ENCODE results near the gene CDK6. TPM values are rescaled to one million over a fixed set of nuclear protein-coding genes. Genes with fewer than 3 reads are reported as not detected.
A peak's percentile ranks its signal among the peaks of the same experiment; 100 is the strongest.

CDK6 gene
- total RNA-seq, 1 donor from 2014 or later = 37.0 TPM

DNA sequence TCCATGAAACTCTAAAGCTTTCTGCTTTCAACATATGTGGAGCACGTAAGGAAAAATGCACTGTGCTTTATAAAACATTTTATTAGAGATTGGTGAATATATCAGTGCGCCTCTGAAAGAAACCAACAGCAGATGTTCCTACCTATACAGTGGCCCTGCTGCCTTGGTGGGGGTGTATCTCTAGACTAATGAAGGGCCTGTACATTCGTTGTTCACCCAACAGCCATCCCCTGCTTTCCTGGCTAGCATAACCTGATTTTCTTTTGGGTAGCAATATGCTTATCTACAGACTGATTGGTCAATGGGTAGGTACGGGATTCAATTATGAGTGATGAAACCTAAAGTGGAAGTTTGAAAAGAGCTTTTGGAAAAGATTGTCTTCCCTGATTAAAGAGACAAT is 126.5 kb downstream of the CDK6 start:
- DNase-seq (ENCODE audit: low read depth in 2 of 2) = no peak

DNA sequence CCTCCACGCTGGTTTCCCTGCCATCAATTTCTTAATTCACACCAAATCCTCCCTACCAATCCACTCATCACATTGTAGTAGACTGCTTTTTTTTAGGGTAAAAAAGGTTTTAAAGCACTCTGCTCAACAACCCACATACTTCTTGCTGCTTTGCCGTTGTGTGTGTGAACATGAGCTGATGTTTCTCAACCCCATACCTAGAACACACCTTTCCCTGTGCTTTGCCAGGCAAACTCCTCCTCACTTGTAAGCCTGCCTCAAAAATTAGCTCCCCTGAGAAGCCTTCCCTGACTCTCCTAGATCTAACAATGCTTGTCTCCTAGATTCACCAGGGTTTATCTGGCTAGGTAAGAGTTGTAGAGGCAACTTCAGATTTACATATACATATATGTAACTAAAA is 127.2 kb downstream of the CDK6 start:
- DNase-seq (ENCODE audit: low read depth in 2 of 2) = no peak

- DNase-seq (ENCODE audit: low read depth in 2 of 2) = no peak
Observed at GRCh38 chr7:92708111-92709042, 128.0 kb downstream of the CDK6 start.

DNA sequence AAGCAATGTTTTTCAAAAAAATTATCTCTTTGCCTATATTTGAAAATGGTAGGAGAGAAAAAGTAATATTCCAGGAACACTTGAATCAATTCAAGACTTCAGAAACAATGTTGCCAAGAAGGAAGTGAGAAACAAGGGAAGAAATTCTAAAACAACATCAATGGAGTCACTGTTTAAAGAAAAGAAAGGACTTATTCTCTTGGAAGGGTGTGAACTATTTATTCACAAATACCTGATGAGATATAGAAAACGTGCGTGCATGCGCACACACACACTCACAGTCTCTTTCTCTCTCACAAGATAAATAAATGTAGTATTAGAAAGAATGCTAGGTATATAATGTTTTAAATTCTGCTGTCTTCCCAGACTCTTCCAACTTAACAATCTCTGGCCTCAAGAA is 128.9 kb downstream of the CDK6 start:
- DNase-seq (ENCODE audit: low read depth in 2 of 2) = no peak

DNA sequence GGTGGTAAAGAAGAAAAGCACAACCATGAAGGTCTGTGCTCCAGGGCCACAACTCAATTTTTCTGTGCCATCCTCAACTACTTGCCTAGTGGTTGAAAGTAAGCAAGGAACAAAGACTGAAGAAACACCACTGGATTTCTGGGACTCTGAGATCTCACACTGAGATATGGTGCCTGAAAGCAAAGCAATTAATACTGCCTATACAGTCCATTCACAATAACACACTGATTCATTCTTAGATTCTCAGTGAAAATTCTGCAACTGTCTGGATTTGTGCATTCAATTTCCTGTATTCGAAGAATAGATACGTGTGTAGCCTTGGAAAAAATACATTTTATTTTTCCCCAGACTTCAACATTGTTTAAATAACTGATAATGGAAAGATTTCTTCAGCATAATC is 129.8 kb downstream of the CDK6 start:
- no peak for DNase-seq (ENCODE audit: low read depth in 2 of 2)

- no peak for DNase-seq (ENCODE audit: low read depth in 2 of 2)
Observed at GRCh38 chr7:92705831-92706230, 130.5 kb downstream of the CDK6 start.

- DNase-seq (ENCODE audit: low read depth in 2 of 2) = no peak
Observed at GRCh38 chr7:92704858-92705257, 131.5 kb downstream of the CDK6 start.

GRCh38 chr7:92702535-92702934 is 133.8 kb downstream of the CDK6 start:
- no peak for DNase-seq (ENCODE audit: low read depth in 2 of 2)

- DNase-seq (ENCODE audit: low read depth in 2 of 2) = no peak
Observed at GRCh38 chr7:92699966-92700514, 136.3 kb downstream of the CDK6 start.

DNA sequence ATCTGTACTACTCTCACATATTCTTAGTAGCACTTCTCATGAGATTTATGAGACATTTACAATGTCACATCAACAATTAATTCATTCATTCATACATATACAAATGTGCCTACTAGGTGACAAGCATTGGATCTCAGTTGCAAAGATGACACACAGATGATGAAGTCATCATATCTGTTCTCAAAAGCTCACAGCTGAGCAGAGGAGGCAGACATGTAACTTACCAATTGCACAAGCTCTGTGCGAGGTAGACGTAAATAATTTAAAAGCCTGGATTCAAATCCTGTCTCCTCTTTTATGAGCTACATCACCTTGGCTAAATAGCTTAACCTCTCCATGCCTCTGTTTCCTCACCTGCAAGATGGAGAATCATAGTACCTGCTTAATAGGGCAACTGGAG is 136.8 kb downstream of the CDK6 start:
- DNase-seq (ENCODE audit: low read depth in 2 of 2) = no peak

DNA sequence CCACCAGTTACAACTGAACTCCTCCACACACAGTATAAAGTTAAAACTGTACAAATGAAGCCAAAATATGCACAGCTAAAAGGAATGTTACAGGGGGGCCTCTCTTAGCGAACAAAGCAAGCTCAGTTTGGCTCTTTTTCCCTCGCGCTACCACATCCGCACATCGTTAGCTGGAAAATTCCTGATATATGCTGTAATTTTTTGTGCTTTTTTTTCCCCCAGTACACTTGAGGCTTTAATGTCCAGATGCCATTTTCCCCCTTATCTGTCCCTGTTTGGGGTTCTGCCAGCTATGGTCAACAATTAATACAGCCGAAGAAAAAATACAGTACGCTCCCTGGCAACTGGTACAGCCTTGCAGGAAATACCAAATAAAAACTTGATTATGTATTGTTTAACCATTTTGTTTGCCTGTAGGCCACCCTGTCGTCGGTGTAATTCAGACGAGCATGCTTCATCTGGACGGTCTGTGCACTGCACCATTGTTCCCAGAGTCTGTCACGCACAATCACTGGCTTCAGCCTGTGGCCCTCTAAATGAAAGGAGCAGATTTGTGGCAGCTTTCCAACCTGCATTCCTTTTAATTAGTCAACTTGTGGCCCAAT is 138.0 kb downstream of the CDK6 start:
- peak; percentile 88 to 91 for DNase-seq (ENCODE audit: low read depth in 2 of 2)

DNA sequence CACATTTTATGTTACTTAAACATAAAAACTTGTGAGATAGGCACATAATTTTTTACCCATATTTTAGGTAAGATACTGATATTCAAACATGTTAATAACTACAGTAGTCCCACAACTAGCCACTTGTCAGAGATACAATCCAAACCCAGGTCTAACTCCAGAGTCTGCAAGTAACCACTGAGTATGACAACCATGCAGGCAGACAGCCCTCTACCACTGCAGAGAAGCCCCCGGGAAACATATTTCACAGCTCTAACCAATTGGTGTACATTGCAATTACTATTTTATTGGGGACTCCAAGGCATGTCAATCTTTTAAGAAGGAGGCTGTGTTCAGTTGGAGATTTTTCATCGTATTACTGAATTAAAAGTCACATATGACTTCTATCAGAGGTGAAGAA is 139.0 kb downstream of the CDK6 start:
- no peak for DNase-seq (ENCODE audit: low read depth in 2 of 2)

DNA sequence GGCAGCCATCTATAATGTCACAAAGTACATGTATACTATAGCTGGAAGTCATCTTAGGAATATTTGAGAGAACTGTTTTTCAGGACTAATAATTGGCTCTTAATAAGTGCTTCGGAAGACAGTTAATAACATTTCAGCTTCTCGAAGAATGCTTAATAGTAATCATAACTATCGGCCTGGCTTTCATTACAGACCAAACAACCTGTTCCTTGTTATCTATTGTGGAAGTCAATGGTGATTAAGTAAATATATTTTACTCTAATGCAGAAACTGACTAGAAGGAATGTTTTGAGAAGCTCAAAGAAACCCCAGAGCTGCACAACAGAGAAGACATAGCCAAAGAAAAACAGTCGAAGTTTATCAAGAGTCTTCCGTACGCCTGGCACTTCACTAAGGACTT is 139.4 kb downstream of the CDK6 start:
- no peak for DNase-seq (ENCODE audit: low read depth in 2 of 2)

GRCh38 chr7:92696584-92696983 is 139.8 kb downstream of the CDK6 start:
- DNase-seq (ENCODE audit: low read depth in 2 of 2) = no peak

GRCh38 chr7:92695308-92696261 is 140.8 kb downstream of the CDK6 start:
- peak; percentile 51 to 64 for DNase-seq (ENCODE audit: low read depth in 2 of 2)

GRCh38 chr7:92694211-92694610 is 142.2 kb downstream of the CDK6 start:
- DNase-seq (ENCODE audit: low read depth in 2 of 2) = no peak

GRCh38 chr7:92693519-92693918 is 142.9 kb downstream of the CDK6 start:
- DNase-seq (ENCODE audit: low read depth in 2 of 2) = no peak

- DNase-seq (ENCODE audit: low read depth in 2 of 2) = peak; percentile 48 to 70
Observed at GRCh38 chr7:92691578-92691977, 144.8 kb downstream of the CDK6 start.

DNA sequence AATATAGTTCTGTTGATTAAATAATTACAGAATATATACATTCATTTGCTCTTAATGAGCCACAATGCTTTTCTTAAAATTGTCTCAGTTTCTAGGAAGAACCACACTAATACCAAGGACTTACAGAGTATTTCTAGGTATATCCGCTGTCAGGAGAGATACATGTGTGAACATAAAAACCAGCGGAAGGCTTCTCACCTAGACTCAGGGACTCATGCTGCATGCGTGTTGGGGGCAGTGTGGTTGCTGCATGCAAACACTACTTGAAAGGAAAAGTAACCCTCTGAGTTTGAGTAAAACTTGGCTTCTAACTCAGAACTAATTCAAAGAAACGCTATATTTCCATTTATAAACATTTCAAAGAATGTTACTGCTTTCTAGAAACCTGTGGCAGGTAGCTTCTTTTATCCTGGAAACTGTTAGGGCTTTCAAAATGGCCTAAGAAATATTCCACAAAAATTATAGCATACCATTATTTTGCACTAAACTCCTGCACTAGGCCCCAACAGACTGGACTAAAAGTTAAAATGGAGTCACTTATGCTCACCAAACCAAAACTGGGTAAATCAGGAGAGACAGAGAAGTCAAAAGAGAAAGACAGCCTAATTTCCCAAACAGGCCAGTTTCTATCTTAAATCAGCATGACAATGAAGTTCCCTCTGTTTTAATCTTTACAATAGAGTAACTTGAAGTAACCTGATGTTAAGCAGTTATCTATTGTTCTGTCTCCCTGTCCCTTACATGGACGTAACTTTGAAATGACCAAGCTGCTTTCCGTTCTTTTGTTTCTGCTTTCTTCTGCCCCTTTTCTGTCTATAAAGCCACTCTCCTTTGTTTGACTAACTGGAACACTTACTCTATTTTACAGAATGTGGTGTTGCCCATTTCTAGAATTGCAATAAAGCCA is 151.0 kb downstream of the CDK6 start:
- DNase-seq (ENCODE audit: low read depth in 2 of 2) = no peak

- DNase-seq (ENCODE audit: low read depth in 2 of 2) = no peak
Observed at GRCh38 chr7:92684274-92684673, 152.1 kb downstream of the CDK6 start.
